ENCODE results near the gene ADCY3.
"Not testable (repeated sequence)": the region's sequence is repeated elsewhere in the genome, so short reads cannot be mapped to it uniquely, and the experiment has no call there.

The ADCY3 gene

GRCh38 chr2:24844023-24844685 lies 75.9 kb downstream of the ADCY3 start:
- H3K36me3 Mint-ChIP-seq (ENCODE audit: low read depth), result peaks cover 14% of the 10 kb centered on the region
- peak; percentile 11 for ATAC-seq
- DNase-seq, result no peak

GRCh38 chr2:24843330-24843860 lies 76.6 kb downstream of the ADCY3 start:
- Mint-ChIP-seq H3K27ac (no peak overlapping the region), H3K27me3 (no peaks in the 10 kb centered on the region), H3K9me3 (no peaks in the 10 kb centered on the region), H3K4me1 (no peaks in the 10 kb centered on the region), H3K4me3 (no peak overlapping the region), H3K36me3 (ENCODE audit: low read depth) (peaks cover 12% of the 10 kb centered on the region)
- DNase-seq (no peak), ATAC-seq (no peak)

More at GRCh38 chr2:24844023-24844685, 75.9 kb downstream of the ADCY3 start:
- Mint-ChIP-seq H3K4me1 (no peaks in the 10 kb centered on the region), H3K9me3 (no peaks in the 10 kb centered on the region), H3K4me3 (no peak overlapping the region), H3K27me3 (no peaks in the 10 kb centered on the region), H3K27ac (no peak overlapping the region)

- DNase-seq, result no peak
- no peaks in the 10 kb centered on the region for H3K4me1 Mint-ChIP-seq
- H3K4me3 Mint-ChIP-seq, result no peak overlapping the region
- no peaks in the 10 kb centered on the region for H3K27me3 Mint-ChIP-seq
- H3K27ac Mint-ChIP-seq, result no peak overlapping the region
- peaks cover 9% of the 10 kb centered on the region for H3K36me3 Mint-ChIP-seq (ENCODE audit: low read depth)
- ATAC-seq, result no peak
- no peaks in the 10 kb centered on the region for H3K9me3 Mint-ChIP-seq
Observed at GRCh38 chr2:24842081-24843050, 77.7 kb downstream of the ADCY3 start.

- H3K27me3 Mint-ChIP-seq, result no peaks in the 10 kb centered on the region
- no peak overlapping the region for H3K27ac Mint-ChIP-seq
- no peaks in the 10 kb centered on the region for H3K4me1 Mint-ChIP-seq
- DNase-seq (no peak), ATAC-seq (no peak)
- no peak overlapping the region for H3K4me3 Mint-ChIP-seq
- peaks cover 11% of the 10 kb centered on the region for H3K36me3 Mint-ChIP-seq (ENCODE audit: low read depth)
- H3K9me3 Mint-ChIP-seq, result no peaks in the 10 kb centered on the region
Observed at GRCh38 chr2:24840962-24841945, 78.8 kb downstream of the ADCY3 start.

GRCh38 chr2:24840164-24840869 lies 79.7 kb downstream of the ADCY3 start:
- Mint-ChIP-seq H3K27me3 (no peaks in the 10 kb centered on the region), H3K27ac (no peak overlapping the region), H3K9me3 (no peaks in the 10 kb centered on the region), H3K4me1 (no peaks in the 10 kb centered on the region), H3K36me3 (ENCODE audit: low read depth) (peaks cover 10% of the 10 kb centered on the region), H3K4me3 (no peak overlapping the region)
- ATAC-seq (no peak), DNase-seq (no peak)

- no peaks in the 10 kb centered on the region for H3K9me3 Mint-ChIP-seq
- ATAC-seq (no peak), DNase-seq (no peak)
- H3K27ac Mint-ChIP-seq, result no peak overlapping the region
- no peaks in the 10 kb centered on the region for H3K4me1 Mint-ChIP-seq
- H3K4me3 Mint-ChIP-seq, result no peak overlapping the region
- no peaks in the 10 kb centered on the region for H3K27me3 Mint-ChIP-seq
- peaks cover 8% of the 10 kb centered on the region for H3K36me3 Mint-ChIP-seq (ENCODE audit: low read depth)
Observed at GRCh38 chr2:24839729-24840128, 80.3 kb downstream of the ADCY3 start.

GRCh38 chr2:24838541-24838940 lies 81.5 kb downstream of the ADCY3 start:
- Mint-ChIP-seq H3K27me3 (no peaks in the 10 kb centered on the region), H3K4me1 (no peaks in the 10 kb centered on the region), H3K36me3 (ENCODE audit: low read depth) (peaks cover 14% of the 10 kb centered on the region), H3K27ac (no peak overlapping the region), H3K9me3 (no peaks in the 10 kb centered on the region), H3K4me3 (no peak overlapping the region)
- no peak for DNase-seq
- ATAC-seq, result no peak

GRCh38 chr2:24837996-24838513 lies 82.0 kb downstream of the ADCY3 start:
- H3K36me3 Mint-ChIP-seq (ENCODE audit: low read depth), result peaks cover 17% of the 10 kb centered on the region
- H3K9me3 Mint-ChIP-seq, result no peaks in the 10 kb centered on the region
- H3K4me1 Mint-ChIP-seq, result no peaks in the 10 kb centered on the region
- no peak overlapping the region for H3K4me3 Mint-ChIP-seq
- H3K27ac Mint-ChIP-seq, result no peak overlapping the region
- ATAC-seq (no peak), DNase-seq (no peak)
- no peaks in the 10 kb centered on the region for H3K27me3 Mint-ChIP-seq

GRCh38 chr2:24836706-24837105 lies 83.3 kb downstream of the ADCY3 start:
- Mint-ChIP-seq H3K27ac (no peak overlapping the region), H3K9me3 (no peaks in the 10 kb centered on the region), H3K27me3 (no peaks in the 10 kb centered on the region), H3K36me3 (ENCODE audit: low read depth) (peaks cover 20% of the 10 kb centered on the region), H3K4me3 (no peak overlapping the region), H3K4me1 (no peaks in the 10 kb centered on the region)
- ATAC-seq (no peak), DNase-seq (no peak)

- H3K36me3 Mint-ChIP-seq (ENCODE audit: low read depth), result peaks cover 22% of the 10 kb centered on the region
- DNase-seq (no peak), ATAC-seq (no peak)
- no peak overlapping the region for H3K27ac Mint-ChIP-seq
- no peak overlapping the region for H3K4me3 Mint-ChIP-seq
- no peaks in the 10 kb centered on the region for H3K9me3 Mint-ChIP-seq
- H3K4me1 Mint-ChIP-seq, result no peaks in the 10 kb centered on the region
- no peaks in the 10 kb centered on the region for H3K27me3 Mint-ChIP-seq
Observed at GRCh38 chr2:24836206-24836605, 83.8 kb downstream of the ADCY3 start.

GRCh38 chr2:24835411-24835810 lies 84.6 kb downstream of the ADCY3 start:
- H3K4me1 Mint-ChIP-seq, ATAC-seq, H3K9me3 Mint-ChIP-seq, DNase-seq, H3K27me3 Mint-ChIP-seq, H3K27ac Mint-ChIP-seq, H3K4me3 Mint-ChIP-seq: not testable (repeated sequence)
- H3K36me3 Mint-ChIP-seq (ENCODE audit: low read depth), result peaks cover 22% of the 10 kb centered on the region

GRCh38 chr2:24834733-24835395 lies 85.2 kb downstream of the ADCY3 start:
- DNase-seq, result no peak

More at GRCh38 chr2:24834733-24835395, 85.2 kb downstream of the ADCY3 start:
- no peaks in the 10 kb centered on the region for H3K27me3 Mint-ChIP-seq
- H3K4me3 Mint-ChIP-seq, result no peak overlapping the region
- H3K36me3 Mint-ChIP-seq (ENCODE audit: low read depth), result peaks cover 22% of the 10 kb centered on the region
- H3K27ac Mint-ChIP-seq, result no peak overlapping the region
- no peaks in the 10 kb centered on the region for H3K4me1 Mint-ChIP-seq
- ATAC-seq, result no peak
- H3K9me3 Mint-ChIP-seq, result no peaks in the 10 kb centered on the region
